ENCODE measurements around the gene CLSTN2.

GRCh38 chr3:140599496-140599895 lies 664.5 kb downstream of the CLSTN2 start:
- no peak for TF ChIP-seq BRF2 (CRISPR knock-in tag; IDR thresholded peaks at IDR 0.05)
- no peak for TF ChIP-seq KLF6 (CRISPR knock-in tag; IDR thresholded peaks at IDR 0.05)
- TF ChIP-seq TFAP4 (IDR thresholded peaks at IDR 0.05; ENCODE audit: borderline replicate concordance, low read depth) = no peak
- TF ChIP-seq ZFP90 (CRISPR knock-in tag; IDR thresholded peaks at IDR 0.05; ENCODE audit: borderline replicate concordance) = no peak
- no peak for TF ChIP-seq ZBTB34 (CRISPR knock-in tag; IDR thresholded peaks at IDR 0.05)
- TF ChIP-seq CSRNP2 (CRISPR knock-in tag; conservative IDR thresholded peaks at IDR 0.05; ENCODE audit: low read depth) = no peak
- TF ChIP-seq ZBTB44 (CRISPR knock-in tag; IDR thresholded peaks at IDR 0.05) = no peak
- no peak for TF ChIP-seq TCF7L2 (IDR thresholded peaks at IDR 0.05; ENCODE audit: low read depth, low read length)
- TF ChIP-seq CEBPB (IDR thresholded peaks at IDR 0.05; ENCODE audit: borderline replicate concordance, low read depth, low read length) = no peak
- TF ChIP-seq PREB (CRISPR knock-in tag; IDR thresholded peaks at IDR 0.05) = no peak
- TF ChIP-seq PRDM4 (CRISPR knock-in tag; IDR thresholded peaks at IDR 0.05; ENCODE audit: borderline replicate concordance) = no peak
- no peak for TF ChIP-seq MAX (IDR thresholded peaks at IDR 0.05)
- no peak for TF ChIP-seq USF2 (IDR thresholded peaks at IDR 0.05; ENCODE audit: low read depth, low read length)
- no peak for TF ChIP-seq USF2 (CRISPR knock-in tag; IDR thresholded peaks at IDR 0.05; ENCODE audit: borderline replicate concordance)
